ENCODE results near the gene METTL24. TPM values are rescaled to one million over a fixed set of nuclear protein-coding genes. Genes with fewer than 3 reads are reported as not detected.

Gene METTL24
- total RNA-seq, 1 donor from 2014 or later: 2.3 TPM

- Histone ChIP-seq H3K27me3 (ENCODE audit: control insufficient read depth, insufficient read depth, low read length) (no peaks in the 10 kb centered on the region), H3K36me3 (ENCODE audit: control insufficient read depth, insufficient read depth, low read length) (no peaks in the 10 kb centered on the region), H3K4me3 (ENCODE audit: low read depth, low read length) (no peak overlapping the region)
- TF ChIP-seq CTCF (IDR thresholded peaks at IDR 0.05; ENCODE audit: insufficient read depth, low read length, poor library complexity, severe bottlenecking): no peak
- DNase-seq (ENCODE audit: low read depth): no peak
Observed at GRCh38 chr6:110387986-110388385, 29.8 kb upstream of the METTL24 start.

- Histone ChIP-seq H3K36me3 (ENCODE audit: control insufficient read depth, insufficient read depth, low read length) (no peaks in the 10 kb centered on the region), H3K27me3 (ENCODE audit: control insufficient read depth, insufficient read depth, low read length) (no peaks in the 10 kb centered on the region), H3K4me3 (ENCODE audit: low read depth, low read length) (no peak overlapping the region)
- no peak for DNase-seq (ENCODE audit: low read depth)
- TF ChIP-seq CTCF (IDR thresholded peaks at IDR 0.05; ENCODE audit: insufficient read depth, low read length, poor library complexity, severe bottlenecking): no peak
Observed at GRCh38 chr6:110385458-110385863, 27.3 kb upstream of the METTL24 start.

GRCh38 chr6:110378552-110378951, 20.4 kb upstream of the METTL24 start:
- DNase-seq (ENCODE audit: low read depth): no peak
- Histone ChIP-seq H3K27me3 (ENCODE audit: control insufficient read depth, insufficient read depth, low read length) (no peaks in the 10 kb centered on the region), H3K36me3 (ENCODE audit: control insufficient read depth, insufficient read depth, low read length) (no peaks in the 10 kb centered on the region), H3K4me3 (ENCODE audit: low read depth, low read length) (no peak overlapping the region)
- no peak for TF ChIP-seq CTCF (IDR thresholded peaks at IDR 0.05; ENCODE audit: insufficient read depth, low read length, poor library complexity, severe bottlenecking)

- no peak overlapping the region for H3K4me3 ChIP-seq (ENCODE audit: low read depth, low read length)
- no peak for DNase-seq (ENCODE audit: low read depth)
- H3K27me3 ChIP-seq (ENCODE audit: control insufficient read depth, insufficient read depth, low read length): no peaks in the 10 kb centered on the region
- TF ChIP-seq CTCF (IDR thresholded peaks at IDR 0.05; ENCODE audit: insufficient read depth, low read length, poor library complexity, severe bottlenecking): no peak
- no peaks in the 10 kb centered on the region for H3K36me3 ChIP-seq (ENCODE audit: control insufficient read depth, insufficient read depth, low read length)
Observed at GRCh38 chr6:110369066-110369465, 10.9 kb upstream of the METTL24 start.

GRCh38 chr6:110368284-110368683, 10.1 kb upstream of the METTL24 start:
- TF ChIP-seq CTCF (IDR thresholded peaks at IDR 0.05; ENCODE audit: insufficient read depth, low read length, poor library complexity, severe bottlenecking): no peak

GRCh38 chr6:110367825-110368224, 9.7 kb upstream of the METTL24 start:
- DNase-seq (ENCODE audit: low read depth): no peak
- no peaks in the 10 kb centered on the region for H3K27me3 ChIP-seq (ENCODE audit: control insufficient read depth, insufficient read depth, low read length)

More at GRCh38 chr6:110368284-110368683, 10.1 kb upstream of the METTL24 start:
- Histone ChIP-seq H3K36me3 (ENCODE audit: control insufficient read depth, insufficient read depth, low read length) (no peaks in the 10 kb centered on the region), H3K27me3 (ENCODE audit: control insufficient read depth, insufficient read depth, low read length) (no peaks in the 10 kb centered on the region), H3K4me3 (ENCODE audit: low read depth, low read length) (no peak overlapping the region)
- DNase-seq (ENCODE audit: low read depth): no peak

More at GRCh38 chr6:110367825-110368224, 9.7 kb upstream of the METTL24 start:
- H3K4me3 ChIP-seq (ENCODE audit: low read depth, low read length): no peak overlapping the region
- no peak for TF ChIP-seq CTCF (IDR thresholded peaks at IDR 0.05; ENCODE audit: insufficient read depth, low read length, poor library complexity, severe bottlenecking)
- H3K36me3 ChIP-seq (ENCODE audit: control insufficient read depth, insufficient read depth, low read length): no peaks in the 10 kb centered on the region
